HFFc6 (cell line): Measurements from ENCODE around the gene PIGO. TPM values are rescaled to one million over a fixed set of nuclear protein-coding genes. Genes with fewer than 3 reads are reported as not detected.

Experiments
- DNase-seq: peaks from one replicate; pipeline ENCODE4 v3.0.0-alpha.2; 2018
- H3K27ac Mint-ChIP-seq: 2 replicates; pipeline ENCODE4 v1.8.0; 2020; ENCODE audit warnings: mild to moderate bottlenecking, mixed read lengths
- H3K27me3 Mint-ChIP-seq: 2 replicates; pipeline ENCODE4 v1.8.0; 2021; ENCODE audit warnings: mild to moderate bottlenecking, moderate library complexity, mixed read lengths; ENCODE audit not compliant: insufficient read depth
- H3K36me3 Mint-ChIP-seq: 2 replicates; pipeline ENCODE4 v1.8.0; 2021; ENCODE audit warnings: low read depth, mixed read lengths
- H3K4me1 Mint-ChIP-seq: 2 replicates; pipeline ENCODE4 v1.8.0; 2020; ENCODE audit warnings: low read depth, mixed read lengths
- H3K4me3 Mint-ChIP-seq: 2 replicates; pipeline ENCODE4 v1.8.0; 2020; ENCODE audit warnings: mild to moderate bottlenecking, moderate library complexity, mixed read lengths
- H3K9me3 Mint-ChIP-seq: 2 replicates; pipeline ENCODE4 v1.8.0; 2020; ENCODE audit warnings: mild to moderate bottlenecking, mixed read lengths
- CTCF ChIP-seq: fragments of 200-600 bp; sonication (generic); IDR thresholded peaks from 2 replicates; pipeline ENCODE4 v1.5.0; 2021; ENCODE audit warnings: antibody characterized with exemption, mild to moderate bottlenecking
- total RNA-seq, 6 experiments: library from RNA; stranded (reverse); fragmentation: NEBNext Ultra II Directional; extraction: Animal tissue kit (Norgen Biotek cat#: 25700); gene quantifications; 2 replicates in 1 of 6; 3 replicates in 5 of 6; pipeline ENCODE4 v1.2.3, GENCODE V29; 2021

PIGO gene
- total RNA-seq, 6 experiments from 2014 or later = 23.0 to 30.3 (median 28.3) TPM

- peaks cover 5% of the 10 kb centered on the region; the same call in 1 of the 2 replicates for H3K36me3 Mint-ChIP-seq
- no peak for DNase-seq
- peaks cover 2% of the 10 kb centered on the region; the same call in 1 of the 2 replicates for H3K27me3 Mint-ChIP-seq
- peak overlapping the region; percentile 94 for H3K27ac Mint-ChIP-seq
- no peaks in the 10 kb centered on the region for H3K9me3 Mint-ChIP-seq
- peaks cover 29% of the 10 kb centered on the region for H3K4me1 Mint-ChIP-seq
- H3K4me3 Mint-ChIP-seq = peak overlapping the region; percentile 97
- TF ChIP-seq CTCF = no peak
These were observed 17.4 kb downstream of the PIGO start for GRCh38 chr9:35079041-35079425.

DNA sequence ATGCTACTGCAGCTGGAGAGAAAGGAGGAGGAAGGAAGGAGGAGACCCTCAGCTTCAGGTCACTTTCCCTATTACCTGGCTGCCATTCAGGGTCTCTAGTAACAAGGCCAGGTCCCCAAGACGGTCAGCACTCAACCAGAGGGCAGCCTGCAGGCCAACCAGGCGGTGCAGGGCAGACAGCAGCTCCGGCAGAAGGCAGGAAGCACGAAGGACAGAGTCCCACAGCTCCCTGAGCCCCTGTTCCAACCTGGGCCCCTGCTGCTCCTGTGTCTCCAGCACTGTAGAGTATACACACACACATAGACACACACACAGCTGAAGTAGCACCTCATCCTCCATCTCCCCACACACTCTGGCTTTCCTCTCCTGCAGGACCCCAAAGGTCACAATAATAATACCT is 18.3 kb downstream of the PIGO start:
- TF ChIP-seq CTCF = no peak
- peak overlapping the region; percentile 42; the same call in 1 of the 2 replicates for H3K27ac Mint-ChIP-seq

GRCh38 chr9:35076848-35077247 is 19.5 kb downstream of the PIGO start:
- no peak for DNase-seq
- H3K4me3 Mint-ChIP-seq = no peak overlapping the region
- no peaks in the 10 kb centered on the region for H3K9me3 Mint-ChIP-seq
- peaks cover 41% of the 10 kb centered on the region for H3K4me1 Mint-ChIP-seq
- H3K27ac Mint-ChIP-seq = no peak overlapping the region
- peaks cover 5% of the 10 kb centered on the region for H3K27me3 Mint-ChIP-seq
- peaks cover 12% of the 10 kb centered on the region; the same call in 1 of the 2 replicates for H3K36me3 Mint-ChIP-seq
- no peak for TF ChIP-seq CTCF

More for the DNA sequence above, 18.3 kb downstream of the PIGO start:
- Mint-ChIP-seq H3K36me3 (peaks cover 12% of the 10 kb centered on the region; the same call in 1 of the 2 replicates), H3K4me3 (peak overlapping the region; percentile 97), H3K27me3 (peaks cover 2% of the 10 kb centered on the region; the same call in 1 of the 2 replicates), H3K4me1 (peaks cover 35% of the 10 kb centered on the region), H3K9me3 (no peaks in the 10 kb centered on the region)
- no peak for DNase-seq

- DNase-seq = no peak
- H3K4me3 Mint-ChIP-seq = no peak overlapping the region
- H3K9me3 Mint-ChIP-seq = no peaks in the 10 kb centered on the region
- peaks cover 46% of the 10 kb centered on the region for H3K4me1 Mint-ChIP-seq
- peaks cover 5% of the 10 kb centered on the region for H3K27me3 Mint-ChIP-seq
- no peak overlapping the region for H3K27ac Mint-ChIP-seq
- H3K36me3 Mint-ChIP-seq = peaks cover 25% of the 10 kb centered on the region
- no peak for TF ChIP-seq CTCF
These were observed 21.0 kb downstream of the PIGO start for GRCh38 chr9:35075358-35075757.

GRCh38 chr9:35074791-35075190 is 21.6 kb downstream of the PIGO start:
- Mint-ChIP-seq H3K27me3 (peaks cover 5% of the 10 kb centered on the region), H3K9me3 (no peaks in the 10 kb centered on the region), H3K36me3 (peaks cover 30% of the 10 kb centered on the region), H3K27ac (no peak overlapping the region), H3K4me3 (no peak overlapping the region), H3K4me1 (peaks cover 46% of the 10 kb centered on the region)
- TF ChIP-seq CTCF = no peak
- no peak for DNase-seq

- TF ChIP-seq CTCF = no peak
- Mint-ChIP-seq H3K36me3 (peaks cover 30% of the 10 kb centered on the region), H3K4me3 (no peak overlapping the region), H3K4me1 (peaks cover 51% of the 10 kb centered on the region), H3K9me3 (no peaks in the 10 kb centered on the region), H3K27me3 (peaks cover 5% of the 10 kb centered on the region), H3K27ac (no peak overlapping the region)
- DNase-seq = no peak
These were observed 22.2 kb downstream of the PIGO start for GRCh38 chr9:35074141-35074540.
